Activated T-cell treated with anti-CD3 and anti-CD28 coated beads for 4 hours (primary cell): Measurements from ENCODE around the gene SPRYD3.
A peak's percentile ranks its signal among the peaks of the same experiment; 100 is the strongest.
"Not testable (repeated sequence)": the region's sequence is repeated elsewhere in the genome, so short reads cannot be mapped to it uniquely, and the experiment has no call there.

ENCODE experiments used
- DNase-seq: peaks from one replicate; pipeline ENCODE4 v3.0.0-alpha.2; 2020

The SPRYD3 gene

GRCh38 chr12:53079226-53080117 lies at the start of gene SPRYD3:
Gene SPRYD3 (minus strand): TSS chr12:53079390. CDS start chr12:53079333, 57 bp downstream.
- peak; percentile 97 for DNase-seq

- no peak for DNase-seq
Measured at GRCh38 chr12:53127169-53127568, 48.0 kb upstream of the SPRYD3 start.

GRCh38 chr12:53124352-53124723 lies 45.1 kb upstream of the SPRYD3 start:
- no peak for DNase-seq

- no peak for DNase-seq
Measured at GRCh38 chr12:53123578-53124351, 44.6 kb upstream of the SPRYD3 start.

GRCh38 chr12:53122961-53123468 lies 43.8 kb upstream of the SPRYD3 start:
- DNase-seq, result no peak

GRCh38 chr12:53120685-53121525 lies 41.7 kb upstream of the SPRYD3 start:
- DNase-seq, result no peak

- DNase-seq, result no peak
Measured at GRCh38 chr12:53118751-53119300, 39.6 kb upstream of the SPRYD3 start.

GRCh38 chr12:53115891-53116648 lies 36.9 kb upstream of the SPRYD3 start:
- no peak for DNase-seq

GRCh38 chr12:53115112-53115890 lies 36.1 kb upstream of the SPRYD3 start:
- DNase-seq, result no peak

- no peak for DNase-seq
Measured at GRCh38 chr12:53113951-53114350, 34.8 kb upstream of the SPRYD3 start.

GRCh38 chr12:53113136-53113705 lies 34.0 kb upstream of the SPRYD3 start:
- no peak for DNase-seq

- DNase-seq, result not testable (repeated sequence)
Measured at GRCh38 chr12:53112431-53112830, 33.2 kb upstream of the SPRYD3 start.

GRCh38 chr12:53107122-53107521 lies 27.9 kb upstream of the SPRYD3 start:
- no peak for DNase-seq

- no peak for DNase-seq
Measured at GRCh38 chr12:53105712-53106439, 26.7 kb upstream of the SPRYD3 start.

GRCh38 chr12:53105256-53105655 lies 26.1 kb upstream of the SPRYD3 start:
- DNase-seq, result no peak

- DNase-seq, result no peak
Measured at GRCh38 chr12:53103860-53104305, 24.7 kb upstream of the SPRYD3 start.

- peak; percentile 26 for DNase-seq
Measured at GRCh38 chr12:53102883-53103807, 24.0 kb upstream of the SPRYD3 start, which contains the start of gene SOAT2. Gene SOAT2 (plus strand): TSS chr12:53103486. CDS start chr12:53103578, 92 bp downstream.
